ENCODE measurements around the gene TNP2. TPM values are rescaled to one million over a fixed set of nuclear protein-coding genes. Genes with fewer than 3 reads are reported as not detected.
A peak's percentile ranks its signal among the peaks of the same experiment; 100 is the strongest.

TNP2 gene
- not detected for total RNA-seq
- not detected for polyA plus RNA-seq
- long read RNA-seq, donor 1, result 0 reads
- long read RNA-seq, donor 2, result 0 reads
- long read RNA-seq, donor 3, result 0 reads

DNA sequence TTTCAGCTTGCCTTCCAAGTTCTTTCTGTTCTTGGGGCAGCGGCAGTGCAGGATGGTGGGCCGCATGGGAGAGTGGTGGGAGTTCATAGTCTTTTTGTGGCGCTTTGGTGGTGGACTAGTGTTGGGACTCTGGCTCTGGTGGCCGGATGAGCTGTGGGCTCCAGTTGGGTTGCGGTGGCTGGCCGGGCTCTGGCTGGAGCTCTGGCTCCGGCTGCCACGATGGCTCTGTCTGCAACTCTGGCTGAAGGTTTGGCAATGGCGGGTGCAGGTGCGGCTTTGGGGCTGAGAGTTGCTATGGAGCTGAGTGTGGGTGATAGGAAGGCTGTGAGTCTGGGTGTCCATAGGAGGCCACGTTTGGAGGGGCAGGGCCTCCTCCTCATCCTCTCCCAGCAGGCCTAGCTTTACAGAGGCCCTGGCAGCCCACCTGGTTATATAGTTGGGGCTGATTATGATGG, at the start of gene TNP2:
TNP2 (minus strand) TSS at position 405 of the 455 bp plus-strand sequence; CDS start at position 342, 63 bp downstream.
- Histone ChIP-seq H3K9me3 (no peaks in the 10 kb centered on the region), H3K27ac (no peak within 1 kb of the TSS), H3K36me3 (no peaks in the 10 kb centered on the region), H3K27me3 (no peaks in the 10 kb centered on the region), H3K4me3 (no peak within 1 kb of the TSS), H3K4me1 (peaks cover 0 to 4% (median 0%) of the 10 kb centered on the region in 9 donors)
- ATAC-seq, result no peak
- TF ChIP-seq, protein P1, sequence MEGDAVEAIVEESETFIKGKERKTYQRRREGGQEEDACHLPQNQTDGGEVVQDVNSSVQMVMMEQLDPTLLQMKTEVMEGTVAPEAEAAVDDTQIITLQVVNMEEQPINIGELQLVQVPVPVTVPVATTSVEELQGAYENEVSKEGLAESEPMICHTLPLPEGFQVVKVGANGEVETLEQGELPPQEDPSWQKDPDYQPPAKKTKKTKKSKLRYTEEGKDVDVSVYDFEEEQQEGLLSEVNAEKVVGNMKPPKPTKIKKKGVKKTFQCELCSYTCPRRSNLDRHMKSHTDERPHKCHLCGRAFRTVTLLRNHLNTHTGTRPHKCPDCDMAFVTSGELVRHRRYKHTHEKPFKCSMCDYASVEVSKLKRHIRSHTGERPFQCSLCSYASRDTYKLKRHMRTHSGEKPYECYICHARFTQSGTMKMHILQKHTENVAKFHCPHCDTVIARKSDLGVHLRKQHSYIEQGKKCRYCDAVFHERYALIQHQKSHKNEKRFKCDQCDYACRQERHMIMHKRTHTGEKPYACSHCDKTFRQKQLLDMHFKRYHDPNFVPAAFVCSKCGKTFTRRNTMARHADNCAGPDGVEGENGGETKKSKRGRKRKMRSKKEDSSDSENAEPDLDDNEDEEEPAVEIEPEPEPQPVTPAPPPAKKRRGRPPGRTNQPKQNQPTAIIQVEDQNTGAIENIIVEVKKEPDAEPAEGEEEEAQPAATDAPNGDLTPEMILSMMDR (IDR thresholded peaks at IDR 0.05), result no peak
- DNase-seq, result no peak
- WGBS, 2 donors, result 86 to 96% methylated on average over 11 of the region's 11 CpGs
- intact Hi-C loops (cut with DNase I), result loop anchor here in 1 of 10 donors (10.0 kb wide), 1 partner anchor 86 kb away; no protein-coding TSS in a partner anchor

DNA sequence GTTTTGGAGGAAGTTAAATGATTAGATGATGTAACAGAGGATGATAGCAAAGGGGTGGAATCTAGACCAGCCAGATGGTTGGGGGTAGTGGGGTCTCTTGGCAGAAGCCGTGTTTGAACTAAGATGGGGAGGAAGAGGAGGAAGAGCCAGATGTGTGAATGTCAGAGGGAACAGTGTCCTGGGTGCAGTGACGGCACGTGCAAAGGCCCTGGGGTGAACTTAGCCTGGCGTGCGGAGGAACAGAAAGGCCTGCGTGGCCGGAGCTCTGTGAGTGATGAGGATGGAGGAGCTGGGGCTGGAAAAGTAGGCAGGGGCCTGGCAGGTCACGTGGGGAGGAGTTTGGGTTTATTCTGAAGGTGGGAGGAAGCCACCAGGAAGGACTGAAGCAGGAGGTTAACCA, 49.7 kb upstream of the TNP2 start:
- Histone ChIP-seq H3K36me3 (no peaks in the 10 kb centered on the region), H3K27ac (no peak overlapping the region), H3K9me3 (no peaks in the 10 kb centered on the region), H3K4me3 (no peak overlapping the region), H3K4me1 (no peaks in the 10 kb centered on the region), H3K27me3 (no peaks in the 10 kb centered on the region)
- intact Hi-C loops (cut with DNase I), result no loop called here
- 86 to 90% methylated on average over 8 of the region's 8 CpGs for WGBS, 2 donors
- no peak for DNase-seq
- ATAC-seq, result no peak
- TF ChIP-seq, protein P1 (IDR thresholded peaks at IDR 0.05), result no peak

DNA sequence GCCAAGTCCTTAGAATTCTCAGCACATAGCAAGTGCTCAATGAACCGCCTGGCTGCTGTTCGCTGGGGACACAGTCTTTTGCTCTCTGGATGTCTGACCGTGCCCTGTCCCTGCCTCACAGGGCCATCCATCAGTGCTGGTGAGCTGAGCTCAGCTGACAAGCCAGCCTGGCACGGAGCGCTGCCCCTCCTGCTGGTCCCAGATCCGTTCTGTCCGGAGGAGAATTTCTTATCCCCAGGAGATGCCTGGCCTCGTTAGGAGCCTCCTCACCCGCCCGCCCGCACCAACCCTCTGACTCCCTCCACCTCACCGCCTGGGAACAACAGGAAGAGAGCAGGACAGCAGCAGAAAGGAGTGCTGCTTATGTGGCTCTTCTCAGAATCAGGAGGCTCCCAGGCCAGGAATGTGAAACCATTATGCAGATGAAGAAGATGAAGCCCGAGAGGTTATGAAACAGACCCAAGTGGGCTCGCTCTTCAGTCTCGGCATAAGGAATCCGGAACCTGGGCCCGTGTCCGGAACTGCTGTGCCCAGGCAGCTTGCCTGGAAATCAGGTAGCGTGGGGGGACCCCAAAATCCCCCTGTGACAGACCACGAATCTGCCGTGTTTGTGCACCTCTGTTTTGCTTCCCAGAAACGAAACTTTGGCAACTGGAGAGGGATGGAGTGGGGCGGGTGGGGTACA, 47.3 kb upstream of the TNP2 start:
- Histone ChIP-seq H3K36me3 (no peaks in the 10 kb centered on the region), H3K4me1 (peaks cover 0 to 17% (median 0%) of the 10 kb centered on the region in 9 donors), H3K27ac (no peak overlapping the region), H3K27me3 (no peaks in the 10 kb centered on the region), H3K4me3 (no peak overlapping the region), H3K9me3 (no peaks in the 10 kb centered on the region)
- TF ChIP-seq, protein P1 (IDR thresholded peaks at IDR 0.05), result no peak
- DNase-seq, result no peak
- no peak for ATAC-seq
- 64 to 73% methylated on average over 23 of the region's 23 CpGs for whole genome bisulfite sequencing, 2 donors
- intact Hi-C loops (cut with DNase I), result no loop called here

DNA sequence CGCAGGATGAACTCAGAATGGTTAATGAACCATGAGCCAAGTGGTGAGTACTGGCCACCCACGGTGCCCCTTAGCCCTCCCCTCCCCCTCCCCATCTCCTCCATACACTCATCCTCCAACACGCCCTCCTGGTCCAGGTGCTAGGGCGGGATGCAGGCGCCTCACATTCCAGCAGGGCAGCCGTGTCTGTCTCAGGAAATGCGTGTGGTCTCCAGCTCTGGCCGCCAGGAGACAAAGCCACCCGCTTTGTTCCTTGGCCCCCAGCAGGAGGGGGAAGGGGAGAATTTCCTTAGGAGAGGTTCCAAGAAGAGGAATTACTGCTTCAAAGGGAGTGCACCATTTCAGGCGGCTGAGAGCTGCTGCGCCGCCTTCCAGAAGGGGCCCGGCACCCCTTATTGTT, 46.4 kb upstream of the TNP2 start:
- Histone ChIP-seq H3K9me3 (no peaks in the 10 kb centered on the region), H3K36me3 (no peaks in the 10 kb centered on the region), H3K27ac (no peak overlapping the region), H3K4me1 (peaks cover 0 to 26% (median 0%) of the 10 kb centered on the region in 9 donors), H3K4me3 (no peak overlapping the region), H3K27me3 (no peaks in the 10 kb centered on the region)
- TF ChIP-seq, protein P1 (IDR thresholded peaks at IDR 0.05), result peak in 1 of 9 donors; percentile 16
- ATAC-seq, result peak in 1 of 8 donors; percentile 33
- WGBS, 2 donors, result 56 to 63% methylated on average over 13 of the region's 13 CpGs
- DNase-seq, result no peak
- intact Hi-C loops (cut with DNase I), result no loop called here

All from heart right ventricle (tissue), 16 donors.